ENCODE data around the gene OR7D4. TPM values are rescaled to one million over a fixed set of nuclear protein-coding genes. Genes with fewer than 3 reads are reported as not detected.

OR7D4 gene
- polyA plus RNA-seq, 6 donors from 2014 or later: not detected

- Mint-ChIP-seq H3K27ac (no peak overlapping the region), H3K4me3 (no peak overlapping the region), H3K9me3 (peaks cover 0 to 7% (median 0%) of the 10 kb centered on the region in 7 donors), H3K4me1 (peaks cover 7 to 15% (median 14%) of the 10 kb centered on the region in 3 donors), H3K36me3 (peaks cover 47 to 51% of the 10 kb centered on the region in 2 donors), H3K27me3 (no peaks in the 10 kb centered on the region)
- no peak for DNase-seq
- ATAC-seq (ENCODE audit: low read depth in 2 of 2): no peak
Measured at GRCh38 chr19:9161427-9161826, 58.0 kb downstream of the OR7D4 start.

Other genes starting within 250 kb of the OR7D4 start
- not detected for gene MUC16, start 209.2 kb downstream of the OR7D4 start, polyA plus RNA-seq (ENCODE audit: low read depth in 6 of 6)
- gene OR1M1, start 132.5 kb downstream of the OR7D4 start, polyA plus RNA-seq (ENCODE audit: low read depth in 6 of 6): not detected
- gene OR7G2, start 112.1 kb downstream of the OR7D4 start, polyA plus RNA-seq (ENCODE audit: low read depth in 6 of 6): not detected
- gene OR7G1, start 103.8 kb downstream of the OR7D4 start, polyA plus RNA-seq (ENCODE audit: low read depth in 6 of 6): not detected
- not detected for gene OR7G3, start 92.6 kb downstream of the OR7D4 start, polyA plus RNA-seq (ENCODE audit: low read depth in 6 of 6)
- 10 to 100 TPM; 28.6 to 76.1 (median 37.6) TPM for gene ZNF317, start 79.2 kb downstream of the OR7D4 start, polyA plus RNA-seq (ENCODE audit: low read depth in 6 of 6)
- gene OR7D2, start 40.6 kb downstream of the OR7D4 start, polyA plus RNA-seq (ENCODE audit: low read depth in 6 of 6): under 1 TPM in 1 of 6 donors, not detected in 5; 0.42 TPM
- gene OR7E24, start 31.3 kb upstream of the OR7D4 start, polyA plus RNA-seq (ENCODE audit: low read depth in 6 of 6): not detected
- 10 to 100 TPM in 4 of 6 donors, 1 to 10 TPM in 2; 5.2 to 37.3 (median 11.3) TPM for gene ZNF699, start 90.2 kb upstream of the OR7D4 start, polyA plus RNA-seq (ENCODE audit: low read depth in 6 of 6)
- 10 to 100 TPM; 40.6 to 62.3 (median 46.7) TPM for gene ZNF559, start 104.6 kb upstream of the OR7D4 start, polyA plus RNA-seq (ENCODE audit: low read depth in 6 of 6)
- gene ZNF177, start 143.4 kb upstream of the OR7D4 start, polyA plus RNA-seq (ENCODE audit: low read depth in 6 of 6): 1 to 10 TPM in 5 of 6 donors, not detected in 1; 1.1 to 4.9 (median 1.4) TPM
- 10 to 100 TPM; 21.3 to 27.9 (median 24.7) TPM for gene ZNF266, start 216.0 kb upstream of the OR7D4 start, polyA plus RNA-seq (ENCODE audit: low read depth in 6 of 6)

Measured in naive B cell (primary cell).